HG03064 (cell line): ENCODE measurements around the gene DLG2.

ENCODE experiments used
- ATAC-seq: cut with Tn5 transposase; IDR thresholded peaks from one replicate; pipeline ENCODE4 v1.9.1; 2021; ENCODE audit warnings: low read depth; ENCODE audit not compliant: unreplicated experiment

The DLG2 gene

GRCh38 chr11:84438565-84438964 is 1188.6 kb downstream of the DLG2 start:
- no peak for ATAC-seq

DNA sequence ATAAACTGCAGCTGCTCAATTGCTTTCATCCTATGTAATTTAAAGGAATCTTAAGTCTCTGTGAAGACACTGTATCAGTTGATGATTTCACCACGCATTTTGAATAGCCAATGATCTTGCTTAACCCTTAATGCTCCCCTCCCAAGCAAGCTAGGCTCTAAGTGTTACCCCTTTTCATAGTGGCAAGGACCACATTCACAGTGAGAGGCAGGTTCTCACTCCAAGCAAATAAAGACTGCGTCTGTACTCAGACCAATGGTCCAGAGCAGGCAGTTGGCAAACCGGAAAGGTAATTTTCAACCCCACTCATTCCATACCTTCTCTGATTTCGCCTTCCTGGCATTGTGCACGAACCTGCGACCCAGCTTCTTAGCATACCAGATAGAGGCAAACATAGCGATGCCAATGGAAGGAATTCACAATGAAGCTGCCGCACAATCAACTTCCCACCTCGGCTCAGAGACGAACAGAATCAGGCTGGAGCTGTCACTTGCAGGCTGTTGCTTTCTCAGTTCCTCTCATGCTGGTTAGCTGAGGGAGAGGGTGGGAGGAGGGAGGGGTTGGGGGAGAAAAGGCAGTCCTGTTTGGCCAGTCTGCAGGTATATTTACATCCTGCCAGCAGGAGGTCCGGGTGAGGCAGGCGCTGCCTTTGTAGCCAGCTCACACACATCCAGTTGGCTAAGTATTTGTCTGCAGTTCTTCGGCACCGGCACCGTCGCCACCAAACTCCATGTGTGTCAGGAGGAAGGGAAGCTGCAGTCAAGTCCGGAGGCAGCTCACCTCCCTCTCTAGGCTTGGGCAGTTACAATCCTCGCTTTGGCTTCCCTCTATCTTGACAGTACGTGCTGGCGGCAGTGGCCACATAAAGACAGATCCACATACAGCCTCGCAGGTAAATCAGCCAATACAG is 1189.8 kb downstream of the DLG2 start:
- ATAC-seq, result peak; percentile 69

DNA sequence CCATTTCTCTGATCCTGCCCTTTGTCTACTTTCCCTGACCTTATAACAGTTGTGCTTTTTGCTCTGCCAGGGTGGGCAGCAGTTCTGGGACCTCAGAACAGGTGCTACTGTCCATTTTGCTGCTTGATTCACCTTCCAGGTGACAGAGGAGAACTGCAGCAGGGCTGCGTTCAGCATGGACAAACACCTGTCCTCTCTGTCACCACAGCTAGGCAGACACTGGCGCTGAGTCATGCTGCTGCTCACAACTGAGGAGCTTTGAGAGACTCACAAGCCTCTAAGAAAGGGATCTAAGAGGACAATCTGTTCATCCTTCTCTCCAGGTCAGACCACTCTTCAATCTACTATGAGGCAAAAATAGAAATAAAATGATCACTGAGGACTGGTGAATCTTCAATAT is 1196.5 kb downstream of the DLG2 start:
- ATAC-seq, result no peak

DNA sequence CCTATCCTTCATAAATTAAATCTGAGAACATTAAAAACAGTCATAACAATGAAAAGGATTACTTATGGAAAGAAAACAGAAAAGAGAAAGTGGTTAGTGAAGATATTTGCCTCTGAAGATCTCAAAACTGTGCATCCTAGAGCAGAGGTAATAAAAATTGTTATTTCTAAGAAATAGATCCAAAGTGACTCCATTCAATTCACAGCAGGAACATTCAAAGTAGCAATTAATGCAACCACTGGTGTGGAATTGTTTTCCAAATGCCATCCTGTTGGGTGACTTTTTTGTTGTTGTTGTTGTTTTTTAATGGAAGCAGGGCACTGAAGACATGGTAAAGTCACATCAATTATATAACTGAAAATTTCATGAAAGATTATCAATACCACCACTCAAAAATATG is 1201.5 kb downstream of the DLG2 start:
- ATAC-seq, result no peak

DNA sequence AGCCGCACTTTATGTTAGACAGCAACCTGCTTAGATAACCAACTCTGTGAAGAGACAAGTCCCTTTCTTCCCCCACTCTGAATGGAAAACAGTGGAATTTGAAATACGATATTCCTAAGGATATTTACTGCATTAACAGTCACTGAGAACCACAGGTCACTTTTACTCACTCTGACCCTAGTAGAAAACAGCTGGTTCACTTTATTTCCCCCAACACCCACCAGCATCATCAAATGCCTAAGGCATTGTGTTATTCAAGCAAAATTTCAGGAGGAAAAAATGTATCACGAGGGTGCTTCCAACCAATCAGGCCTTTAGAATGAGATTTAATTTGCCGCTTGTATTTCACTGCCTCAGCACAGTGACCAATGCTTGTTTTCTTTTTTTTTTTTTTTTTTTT is 1206.9 kb downstream of the DLG2 start:
- ATAC-seq, result no peak

DNA sequence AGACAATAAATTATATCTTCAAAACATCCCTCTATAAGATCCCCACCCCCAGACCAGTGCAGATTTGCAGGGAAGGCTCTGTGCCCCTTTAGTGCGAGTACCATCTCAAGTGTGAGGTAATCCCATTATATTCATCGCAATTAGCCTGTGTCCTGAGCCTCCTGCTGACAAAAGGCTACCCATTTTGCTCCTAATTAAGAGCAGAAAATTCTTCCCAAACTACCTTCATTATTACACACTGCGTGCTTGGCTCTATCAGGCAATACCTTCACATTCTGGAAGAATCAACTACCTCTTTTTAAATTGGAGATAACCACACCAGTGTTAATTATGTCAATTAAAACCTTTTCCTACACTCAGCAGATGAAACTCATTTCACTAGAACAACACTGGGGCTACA is 1207.5 kb downstream of the DLG2 start:
- ATAC-seq, result no peak

DNA sequence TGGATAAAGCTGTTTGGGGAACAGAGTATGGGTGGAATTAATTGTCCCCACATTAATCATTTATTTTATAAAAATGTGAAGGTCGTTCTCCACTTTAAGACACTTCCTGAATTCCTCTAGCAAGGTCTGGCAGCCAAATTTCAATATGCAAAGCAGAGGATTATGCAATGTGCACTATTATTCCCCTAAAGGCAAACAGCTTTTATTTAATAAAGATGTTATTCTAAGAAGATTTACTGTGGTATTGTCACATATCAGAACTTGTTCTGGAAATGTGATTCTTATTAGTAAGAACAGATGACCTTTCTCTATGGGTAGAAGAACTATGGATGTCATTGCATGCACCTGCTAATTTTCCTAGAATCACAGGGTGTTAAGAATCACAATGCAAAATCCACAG is 1212.2 kb downstream of the DLG2 start:
- ATAC-seq, result no peak

DNA sequence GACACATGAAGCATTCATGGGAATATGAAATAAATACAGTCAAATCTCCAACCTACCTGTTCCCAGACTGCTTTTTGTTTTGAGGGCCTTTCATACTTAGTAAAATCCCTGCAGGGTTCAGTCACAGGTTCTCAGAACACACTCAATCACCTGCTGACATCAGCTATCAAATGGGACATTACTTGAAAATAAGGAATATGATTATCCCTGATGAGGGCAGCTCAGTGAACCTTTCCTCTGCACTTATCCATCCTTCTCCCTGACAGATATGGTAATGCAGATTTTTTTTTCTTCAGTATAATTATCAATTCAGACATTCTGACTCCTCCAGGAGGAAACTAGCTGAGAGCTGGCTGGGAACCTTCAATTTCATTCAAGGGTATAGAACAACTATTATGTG is 1213.6 kb downstream of the DLG2 start:
- no peak for ATAC-seq

DNA sequence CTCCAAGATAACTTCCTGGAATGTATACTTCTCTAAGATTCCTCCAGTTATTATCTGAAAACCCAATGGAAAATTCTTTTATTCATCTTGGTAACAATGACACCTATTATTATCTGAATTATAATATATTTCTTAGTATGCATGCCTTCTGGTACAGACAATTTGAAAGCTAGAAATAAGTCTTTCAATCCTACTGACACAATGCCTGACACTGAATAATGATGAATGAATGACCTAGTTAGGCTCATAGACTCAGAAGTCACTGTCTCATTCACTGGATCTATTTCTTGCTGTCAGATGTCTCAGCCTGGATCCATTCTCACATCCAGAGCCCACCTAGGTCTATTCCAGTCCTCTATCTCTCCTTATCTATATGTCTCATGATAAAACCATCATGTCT is 1214.3 kb downstream of the DLG2 start:
- ATAC-seq, result no peak

DNA sequence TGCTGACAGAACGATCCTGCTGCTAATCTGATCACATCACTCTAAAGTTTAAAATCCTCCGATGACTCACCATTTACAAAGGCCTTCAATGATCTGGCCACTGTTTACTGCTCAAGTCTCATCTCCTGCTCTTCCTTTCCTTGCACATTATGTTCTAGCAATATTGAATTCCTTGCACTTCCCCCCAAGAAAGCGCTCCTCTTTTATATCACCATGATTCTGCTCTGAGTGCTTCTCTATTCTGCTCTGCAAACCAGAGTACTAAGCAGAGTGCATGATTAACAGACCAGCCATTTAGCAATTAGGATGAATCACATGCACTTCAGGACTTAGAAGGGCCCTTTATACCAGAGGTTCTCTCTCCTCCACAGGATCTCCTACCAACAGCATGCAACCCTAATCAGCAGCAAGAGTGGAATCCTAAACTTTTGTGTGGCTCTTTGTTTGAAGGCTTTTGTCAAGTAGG is 1218.2 kb downstream of the DLG2 start:
- no peak for ATAC-seq

DNA sequence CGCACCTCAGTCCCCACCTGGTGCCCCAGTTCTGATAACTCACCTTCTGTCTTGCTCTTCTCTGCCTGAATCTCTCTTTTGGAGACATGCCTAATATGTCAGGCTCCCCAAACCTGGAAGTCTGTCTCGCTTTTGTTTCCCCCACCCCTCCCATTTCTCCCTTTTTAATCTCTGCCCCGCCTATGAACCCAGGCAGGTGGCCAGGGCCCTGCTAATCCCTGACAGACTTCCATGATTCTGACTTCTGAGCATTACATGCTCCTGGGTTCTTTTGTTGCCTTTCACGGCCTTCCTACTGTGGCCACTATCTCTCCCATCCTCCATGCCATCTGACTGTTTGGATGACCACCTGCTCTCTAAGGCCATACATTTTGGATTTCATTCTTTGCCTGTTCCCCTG is 1220.1 kb downstream of the DLG2 start:
- no peak for ATAC-seq

DNA sequence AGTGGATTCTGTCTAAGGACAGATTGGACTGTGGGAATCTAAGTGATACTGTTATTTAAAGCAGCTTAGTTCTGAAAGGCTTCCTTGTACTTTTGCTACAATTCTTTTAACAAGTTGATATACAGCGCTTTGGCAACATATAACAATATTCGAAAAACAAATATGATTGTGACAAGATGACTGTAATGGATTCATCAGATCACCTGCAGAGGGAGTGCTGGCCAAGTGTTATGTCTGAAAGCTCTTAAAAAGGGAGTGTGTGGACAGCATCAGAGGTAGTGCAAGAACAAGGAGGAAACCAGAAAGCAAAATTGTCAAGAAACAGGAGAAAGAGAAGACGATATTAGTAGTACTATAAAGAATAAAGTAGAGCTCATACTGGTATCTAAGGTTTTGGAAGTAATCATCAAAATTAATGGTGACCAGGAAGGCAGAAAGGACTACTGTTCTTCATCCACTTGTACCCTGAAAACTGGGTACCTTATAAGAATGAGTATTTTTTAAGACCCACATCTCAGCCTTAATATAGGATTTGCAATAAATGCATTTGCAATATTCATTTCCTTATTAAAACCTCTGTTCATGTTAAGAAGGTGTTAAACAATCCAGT is 1229.0 kb downstream of the DLG2 start:
- ATAC-seq, result no peak

GRCh38 chr11:84396521-84396920 is 1230.6 kb downstream of the DLG2 start:
- no peak for ATAC-seq

GRCh38 chr11:84390441-84391078 is 1236.6 kb downstream of the DLG2 start:
- no peak for ATAC-seq

DNA sequence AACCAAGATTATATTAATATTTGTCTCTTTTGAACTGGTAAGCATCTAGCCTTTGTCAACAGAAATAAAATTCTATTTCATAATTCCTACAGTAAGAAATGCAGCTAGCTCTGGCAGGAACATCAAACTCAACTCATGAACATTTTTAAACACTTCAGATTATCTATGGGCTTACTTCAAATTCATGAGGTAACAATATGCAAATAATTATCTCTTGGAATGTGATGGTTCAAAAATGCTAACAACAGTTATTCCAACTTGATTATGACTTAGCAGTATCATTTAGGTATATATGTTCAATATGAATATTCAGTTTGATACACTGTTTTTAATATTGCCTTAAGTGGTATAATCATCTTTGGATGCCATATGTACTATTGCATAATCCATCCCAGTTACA is 1237.4 kb downstream of the DLG2 start:
- ATAC-seq, result no peak

- no peak for ATAC-seq
These were observed 1242.4 kb downstream of the DLG2 start for GRCh38 chr11:84384731-84385130.

- no peak for ATAC-seq
These were observed 1243.6 kb downstream of the DLG2 start for GRCh38 chr11:84383576-84383975.

DNA sequence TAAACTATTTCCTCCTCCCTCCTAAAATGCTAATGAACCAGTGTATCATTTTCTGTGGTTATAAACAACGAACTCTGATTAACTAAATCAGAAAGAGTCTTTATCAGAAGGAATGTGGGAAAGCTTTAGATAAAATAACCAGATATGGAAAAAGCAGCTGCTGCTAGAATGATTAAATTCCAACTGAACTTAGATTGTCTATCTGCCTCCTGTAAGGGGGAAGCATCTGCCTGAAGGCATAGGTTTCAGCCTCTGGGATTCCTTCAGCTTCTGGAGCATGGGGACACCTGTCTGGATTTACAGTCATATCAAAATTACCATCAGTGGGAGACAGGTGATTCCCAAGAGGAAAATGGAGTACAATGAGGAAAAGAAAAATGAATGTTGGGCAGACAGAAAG is 1245.5 kb downstream of the DLG2 start:
- ATAC-seq, result no peak

GRCh38 chr11:84372381-84372950 is 1254.7 kb downstream of the DLG2 start:
- no peak for ATAC-seq

GRCh38 chr11:84358034-84358433 is 1269.1 kb downstream of the DLG2 start:
- ATAC-seq, result no peak

- no peak for ATAC-seq
These were observed 1271.2 kb downstream of the DLG2 start for GRCh38 chr11:84355911-84356310.
